H9 (cell line): ENCODE results near the gene PLEKHG5. TPM values are rescaled to one million over a fixed set of nuclear protein-coding genes. Genes with fewer than 3 reads are reported as not detected.

ENCODE experiments used
- DNase-seq: peaks from one replicate; pipeline ENCODE4 v3.0.0-alpha.2; 2017
- H2AFZ ChIP-seq: one replicate; pipeline ENCODE4 v1.6.1; 2013; ENCODE audit warnings: mild to moderate bottlenecking, low read length, control low read depth, moderate library complexity
- H2AK5ac ChIP-seq: 2 replicates; pipeline ENCODE4 v1.6.1; 2013; ENCODE audit warnings: low read length, control low read depth, mixed read lengths; ENCODE audit not compliant: insufficient read length
- H2BK120ac ChIP-seq: one replicate; pipeline ENCODE4 v1.6.1; 2013; ENCODE audit warnings: low read depth, mild to moderate bottlenecking, low read length, control low read depth, inconsistent platforms; ENCODE audit not compliant: poor library complexity, severe bottlenecking
- H2BK12ac ChIP-seq: 2 replicates; pipeline ENCODE4 v1.6.1; 2013; ENCODE audit warnings: low read length, control low read depth, mixed read lengths, low read depth; ENCODE audit not compliant: insufficient read length
- H2BK15ac ChIP-seq: 2 replicates; pipeline ENCODE4 v1.6.1; 2013; ENCODE audit warnings: low read depth, low read length, control low read depth
- H2BK20ac ChIP-seq: one replicate; pipeline ENCODE4 v1.6.1; 2013; ENCODE audit warnings: low read depth, mild to moderate bottlenecking, low read length, control low read depth, inconsistent platforms; ENCODE audit not compliant: poor library complexity, severe bottlenecking
- H2BK5ac ChIP-seq: 2 replicates; pipeline ENCODE4 v1.6.1; 2013; ENCODE audit warnings: low read length, control low read depth, mixed read lengths; ENCODE audit not compliant: insufficient read length
- H3K14ac ChIP-seq: 2 replicates; pipeline ENCODE4 v1.6.1; 2013; ENCODE audit warnings: low read length, control low read depth; ENCODE audit not compliant: insufficient read depth
- H3K18ac ChIP-seq: 2 replicates; pipeline ENCODE4 v1.6.1; 2013; ENCODE audit warnings: low read depth, mild to moderate bottlenecking, mixed read lengths, low read length, control low read depth; ENCODE audit not compliant: insufficient read length
- H3K23ac ChIP-seq: 2 replicates; pipeline ENCODE4 v1.6.1; 2013; ENCODE audit warnings: low read length, control low read depth, mixed read lengths, low read depth; ENCODE audit not compliant: insufficient read length
- H3K23me2 ChIP-seq: 2 replicates; pipeline ENCODE4 v1.6.1; 2013; ENCODE audit warnings: low read depth, mild to moderate bottlenecking, mixed read lengths, low read length, control low read depth; ENCODE audit not compliant: insufficient read length, poor library complexity, severe bottlenecking
- H3K27ac ChIP-seq: 2 replicates; pipeline ENCODE4 v1.5.1; 2013; ENCODE audit warnings: low read length, control low read depth, mixed read lengths, low read depth; ENCODE audit not compliant: insufficient read length
- H3K27me3 ChIP-seq: 2 replicates; pipeline ENCODE4 v1.6.1; 2013; ENCODE audit warnings: low read length, control low read depth, inconsistent platforms; ENCODE audit not compliant: insufficient read depth
- H3K4ac ChIP-seq: 2 replicates; pipeline ENCODE4 v1.6.1; 2013; ENCODE audit warnings: low read depth, mild to moderate bottlenecking, control low read depth, inconsistent platforms, low read length, moderate library complexity
- H3K4me1 ChIP-seq: 2 replicates; pipeline ENCODE4 v1.6.1; 2013; ENCODE audit warnings: low read length, control low read depth, inconsistent platforms; ENCODE audit not compliant: insufficient read depth
- H3K4me2 ChIP-seq: 2 replicates; pipeline ENCODE4 v1.6.1; 2013; ENCODE audit warnings: low read length, control low read depth, mixed read lengths; ENCODE audit not compliant: insufficient read length, insufficient read depth
- H3K56ac ChIP-seq: 2 replicates; pipeline ENCODE4 v1.6.1; 2013; ENCODE audit warnings: low read depth, mild to moderate bottlenecking, mixed read lengths, low read length, control low read depth; ENCODE audit not compliant: insufficient read length
- H3K79me1 ChIP-seq: 2 replicates; pipeline ENCODE4 v1.6.1; 2013; ENCODE audit warnings: low read depth, mild to moderate bottlenecking, moderate library complexity, low read length, control low read depth, inconsistent platforms; ENCODE audit not compliant: insufficient read depth, poor library complexity, severe bottlenecking
- H3K79me2 ChIP-seq: 2 replicates; pipeline ENCODE4 v1.6.1; 2013; ENCODE audit warnings: low read length, control low read depth, inconsistent platforms; ENCODE audit not compliant: insufficient read depth
- H3K9ac ChIP-seq: 2 replicates; pipeline ENCODE4 v1.6.1; 2013; ENCODE audit warnings: low read length, control low read depth, mixed read lengths; ENCODE audit not compliant: insufficient read length; ENCODE audit errors: extremely low read depth
- H3K9me3 ChIP-seq: one replicate; pipeline ENCODE4 v1.6.1; 2013; ENCODE audit warnings: low read depth, low read length, inconsistent platforms; ENCODE audit not compliant: control insufficient read depth
- H3T11ph ChIP-seq: one replicate; pipeline ENCODE4 v1.6.1; 2013; ENCODE audit warnings: mild to moderate bottlenecking, low read length, control low read depth, inconsistent platforms
- H4K20me1 ChIP-seq: one replicate; pipeline ENCODE4 v1.6.1; 2013; ENCODE audit not compliant: control insufficient read depth, insufficient read length, insufficient read depth
- H4K5ac ChIP-seq: 2 replicates; pipeline ENCODE4 v1.6.1; 2013; ENCODE audit warnings: low read depth, mild to moderate bottlenecking, mixed read lengths, low read length, control low read depth; ENCODE audit not compliant: insufficient read length
- H4K8ac ChIP-seq: replicated peaks from 2 replicates; pipeline ENCODE4 v1.6.1; 2013; ENCODE audit warnings: low read length, control low read depth, mixed read lengths, low read depth; ENCODE audit not compliant: insufficient read length
- H4K91ac ChIP-seq: 2 replicates; pipeline ENCODE4 v1.6.1; 2013; ENCODE audit warnings: low read depth, mild to moderate bottlenecking, moderate library complexity, mixed read lengths, low read length, control low read depth; ENCODE audit not compliant: insufficient read length
- H3K27ac Mint-ChIP-seq, 3 experiments: 2 replicates in 2 of 3; 3 replicates in 1 of 3; pipeline ENCODE4 v1.8.0; 2020 to 2021; ENCODE audit warnings: mixed read lengths in 3 of 3, mild to moderate bottlenecking in 1 of 3, moderate library complexity in 1 of 3
- H3K27me3 Mint-ChIP-seq: 2 replicates; pipeline ENCODE4 v1.8.0; 2021; ENCODE audit warnings: low read depth, mild to moderate bottlenecking, moderate library complexity, mixed read lengths
- H3K36me3 Mint-ChIP-seq, 3 experiments: 2 replicates in 2 of 3; 3 replicates in 1 of 3; pipeline ENCODE4 v1.8.0; 2020 to 2021; ENCODE audit warnings: low read depth in 3 of 3, mixed read lengths in 3 of 3; ENCODE audit not compliant: insufficient read depth in 1 of 3
- H3K4me1 Mint-ChIP-seq, 2 experiments: 2 replicates each; pipeline ENCODE4 v1.8.0; 2020; ENCODE audit warnings: mixed read lengths in 2 of 2
- H3K4me3 Mint-ChIP-seq, 2 experiments: 2 replicates in 1 of 2; 3 replicates in 1 of 2; pipeline ENCODE4 v1.8.0; 2020 to 2021; ENCODE audit warnings: mild to moderate bottlenecking in 2 of 2, mixed read lengths in 2 of 2, moderate library complexity in 1 of 2
- H3K9me3 Mint-ChIP-seq, 2 experiments: 2 replicates in 1 of 2; 3 replicates in 1 of 2; pipeline ENCODE4 v1.8.0; 2020; ENCODE audit warnings: mild to moderate bottlenecking in 2 of 2, mixed read lengths in 2 of 2, moderate library complexity in 1 of 2
- WGBS: extraction: QIAGEN DNeasy Blood & Tissue Kit; methylation state at CpG from one replicate; pipeline ENCODE4 v1.1.7; 2013; ENCODE audit warnings: missing lambda C conversion rate, low lambda C conversion rate, mixed read lengths; ENCODE audit not compliant: insufficient read length; ENCODE audit errors: extremely low coverage; 5-methylcytosine and 5-hydroxymethylcytosine counted together
- total RNA-seq: library from RNA; stranded (reverse); gene quantifications from 2 replicates; pipeline ENCODE4 v1.2.1, GENCODE V29; 2021
- TF ChIP-seq, protein P1 (sequence below): fragments of 200-600 bp; sonication (generic); conservative IDR thresholded peaks from 3 replicates; pipeline ENCODE4 v1.8.0; 2021; ENCODE audit warnings: antibody characterized with exemption, mild to moderate bottlenecking

PLEKHG5 gene
- total RNA-seq, 1 experiment from 2014 or later, result 22.3 TPM

DNA sequence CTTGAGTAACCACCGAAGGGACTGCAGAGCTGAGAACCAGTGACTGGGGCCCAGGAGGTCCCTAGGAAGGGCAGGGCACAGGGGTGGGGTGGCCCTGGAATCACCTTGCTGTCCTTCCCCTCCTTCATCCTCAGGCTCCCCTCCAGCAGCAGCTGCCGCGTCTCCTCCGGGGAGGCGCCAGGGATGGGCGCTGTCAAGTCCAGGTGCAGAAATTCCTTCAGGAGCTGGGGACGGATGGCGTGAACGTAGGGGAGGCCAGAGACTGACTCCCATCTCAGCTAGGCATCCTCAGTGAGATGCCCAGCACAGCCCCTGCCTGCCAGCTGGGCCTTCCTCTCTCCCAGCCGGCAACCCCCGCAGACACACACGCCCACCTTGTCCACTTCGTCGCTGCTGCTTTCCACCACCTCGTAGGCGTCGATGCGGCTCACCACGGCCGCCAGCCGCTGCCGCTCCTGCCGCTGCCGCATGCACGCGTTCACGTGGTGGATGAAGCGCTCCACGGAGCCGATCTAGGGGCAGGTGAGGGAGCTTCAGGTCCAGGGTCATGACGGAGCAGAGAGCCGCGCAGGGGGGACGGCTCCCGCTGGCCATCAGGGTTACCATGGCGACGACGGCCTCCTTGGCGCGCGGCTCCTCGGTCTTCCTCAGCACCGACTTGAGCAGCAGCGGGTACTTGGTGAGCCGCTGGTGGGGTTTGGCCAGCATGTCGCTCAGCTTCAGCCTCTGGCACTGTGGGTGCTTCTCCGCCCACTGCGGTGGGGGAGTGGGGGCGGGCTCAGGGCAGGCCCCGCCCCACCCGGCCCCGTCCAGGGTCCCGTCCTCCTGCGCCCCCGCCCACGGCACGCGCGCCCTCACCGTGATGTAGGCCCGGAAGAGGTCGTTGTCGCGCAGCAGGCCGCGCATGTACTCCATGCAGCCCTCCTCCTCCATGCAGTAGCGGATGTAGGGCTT, 21.1 kb downstream of the PLEKHG5 start:
- no peaks in the 10 kb centered on the region for H3K23me2 ChIP-seq
- no peak overlapping the region for H2BK20ac ChIP-seq
- no peaks in the 10 kb centered on the region for H3K9me3 ChIP-seq
- H2BK120ac ChIP-seq, result no peak overlapping the region
- no peak overlapping the region for H2BK12ac ChIP-seq
- H3K23ac ChIP-seq, result no peak overlapping the region
- H3K4me1 ChIP-seq, result no peaks in the 10 kb centered on the region; the same call in 1 of the 2 replicates
- no peak overlapping the region for H3T11ph ChIP-seq
- H4K20me1 ChIP-seq, result no peaks in the 10 kb centered on the region
- Mint-ChIP-seq H3K4me1 (peaks cover 5 to 28% of the 10 kb centered on the region in 2 experiments), H3K36me3 (peaks cover 19 to 51% (median 43%) of the 10 kb centered on the region in 3 experiments; a peak in 6 of 7 replicates), H3K9me3 (no peaks in the 10 kb centered on the region), H3K27me3 (no peaks in the 10 kb centered on the region), H3K4me3 (no peak overlapping the region), H3K27ac (no peak overlapping the region)
- no peak overlapping the region for H3K27ac ChIP-seq
- no peak overlapping the region for H4K8ac ChIP-seq
- no peak overlapping the region for H3K4me2 ChIP-seq
- H4K91ac ChIP-seq, result no peak overlapping the region
- TF ChIP-seq, protein P1, sequence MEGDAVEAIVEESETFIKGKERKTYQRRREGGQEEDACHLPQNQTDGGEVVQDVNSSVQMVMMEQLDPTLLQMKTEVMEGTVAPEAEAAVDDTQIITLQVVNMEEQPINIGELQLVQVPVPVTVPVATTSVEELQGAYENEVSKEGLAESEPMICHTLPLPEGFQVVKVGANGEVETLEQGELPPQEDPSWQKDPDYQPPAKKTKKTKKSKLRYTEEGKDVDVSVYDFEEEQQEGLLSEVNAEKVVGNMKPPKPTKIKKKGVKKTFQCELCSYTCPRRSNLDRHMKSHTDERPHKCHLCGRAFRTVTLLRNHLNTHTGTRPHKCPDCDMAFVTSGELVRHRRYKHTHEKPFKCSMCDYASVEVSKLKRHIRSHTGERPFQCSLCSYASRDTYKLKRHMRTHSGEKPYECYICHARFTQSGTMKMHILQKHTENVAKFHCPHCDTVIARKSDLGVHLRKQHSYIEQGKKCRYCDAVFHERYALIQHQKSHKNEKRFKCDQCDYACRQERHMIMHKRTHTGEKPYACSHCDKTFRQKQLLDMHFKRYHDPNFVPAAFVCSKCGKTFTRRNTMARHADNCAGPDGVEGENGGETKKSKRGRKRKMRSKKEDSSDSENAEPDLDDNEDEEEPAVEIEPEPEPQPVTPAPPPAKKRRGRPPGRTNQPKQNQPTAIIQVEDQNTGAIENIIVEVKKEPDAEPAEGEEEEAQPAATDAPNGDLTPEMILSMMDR, result no peak
- no peak overlapping the region for H3K18ac ChIP-seq
- H3K4ac ChIP-seq, result no peak overlapping the region
- no peak overlapping the region for H3K56ac ChIP-seq
- H3K14ac ChIP-seq, result no peak overlapping the region
- no peaks in the 10 kb centered on the region for H3K27me3 ChIP-seq
- peak; percentile 65 for DNase-seq
- no peak overlapping the region for H3K9ac ChIP-seq
- H4K5ac ChIP-seq, result no peak overlapping the region
- no peaks in the 10 kb centered on the region for H3K79me2 ChIP-seq
- H2BK15ac ChIP-seq, result no peak overlapping the region
- no peak overlapping the region for H2AK5ac ChIP-seq
- H2AFZ ChIP-seq, result no peak overlapping the region
- no peak overlapping the region for H2BK5ac ChIP-seq
- WGBS, result no CpG with 5 or more reads among the region's 67 CpGs
- H3K79me1 ChIP-seq, result no peaks in the 10 kb centered on the region
